Memory B cell (primary cell): ENCODE measurements around the gene SYNE3.
A peak's percentile ranks its signal among the peaks of the same experiment; 100 is the strongest.

Experiments
- ATAC-seq: fragments of 150-1000 bp; cut with Tn5 transposase; 2 replicates; pipeline ENCODE4 v1.10.0; 2021; ENCODE audit warnings: low read depth, mild to moderate bottlenecking, moderate library complexity
- DNase-seq, 2 donors: peaks; one replicate each; pipeline ENCODE4 v3.0.0; 2022; ENCODE audit warnings: low spot score in 2 of 2
- H3K27ac Mint-ChIP-seq: one replicate; pipeline ENCODE4 v1.8.0; 2022; ENCODE audit warnings: mild to moderate bottlenecking, moderate library complexity, mixed read lengths
- H3K27me3 Mint-ChIP-seq: one replicate; pipeline ENCODE4 v1.8.0; 2022; ENCODE audit warnings: mixed read lengths
- H3K36me3 Mint-ChIP-seq: one replicate; pipeline ENCODE4 v1.8.0; 2022; ENCODE audit warnings: mild to moderate bottlenecking, mixed read lengths
- H3K4me1 Mint-ChIP-seq: one replicate; pipeline ENCODE4 v1.8.0; 2022; ENCODE audit warnings: mixed read lengths
- H3K4me3 Mint-ChIP-seq: one replicate; pipeline ENCODE4 v1.8.0; 2022; ENCODE audit warnings: mild to moderate bottlenecking, moderate library complexity, mixed read lengths
- H3K9me3 Mint-ChIP-seq: one replicate; pipeline ENCODE4 v1.8.0; 2022; ENCODE audit warnings: mixed read lengths

The SYNE3 gene

DNA sequence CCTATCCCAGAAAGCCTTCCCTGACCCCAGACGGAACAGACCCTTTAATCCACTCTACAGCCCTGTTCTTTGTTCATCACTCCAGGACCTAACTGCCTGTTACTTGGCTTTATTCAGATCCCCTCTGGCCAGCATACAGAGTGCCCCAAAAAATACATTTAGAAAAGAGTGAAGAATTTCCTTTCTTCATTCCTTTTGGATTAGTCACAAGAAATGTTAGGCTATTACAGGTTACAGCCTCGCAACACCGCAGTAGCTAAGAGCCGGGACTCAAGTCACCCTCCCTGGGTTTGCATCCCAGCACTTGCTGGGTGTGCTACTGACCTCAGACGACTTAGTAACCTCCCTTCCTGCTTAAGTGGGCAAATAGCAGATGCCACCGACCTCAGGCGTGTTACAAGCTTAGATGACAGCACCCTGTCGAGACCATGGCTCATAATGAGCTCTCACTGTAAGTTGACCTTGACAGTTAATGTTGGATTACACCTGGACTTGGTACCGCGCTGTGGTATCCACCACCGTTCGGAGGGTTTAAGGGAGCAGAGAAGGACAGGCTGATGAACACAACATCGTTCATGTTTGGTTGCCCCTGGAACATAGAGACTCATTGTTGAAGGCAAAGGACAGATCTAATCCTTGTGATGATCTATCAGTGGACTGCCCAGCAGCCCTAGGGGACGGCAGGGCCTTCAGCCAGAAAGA, 31.3 kb upstream of the SYNE3 start:
- peaks cover 11% of the 10 kb centered on the region for H3K36me3 Mint-ChIP-seq
- no peaks in the 10 kb centered on the region for H3K27me3 Mint-ChIP-seq
- no peaks in the 10 kb centered on the region for H3K4me1 Mint-ChIP-seq
- no peak overlapping the region for H3K4me3 Mint-ChIP-seq
- H3K9me3 Mint-ChIP-seq, result no peaks in the 10 kb centered on the region
- H3K27ac Mint-ChIP-seq, result no peak overlapping the region
- ATAC-seq (no peak), DNase-seq (no peak)

DNA sequence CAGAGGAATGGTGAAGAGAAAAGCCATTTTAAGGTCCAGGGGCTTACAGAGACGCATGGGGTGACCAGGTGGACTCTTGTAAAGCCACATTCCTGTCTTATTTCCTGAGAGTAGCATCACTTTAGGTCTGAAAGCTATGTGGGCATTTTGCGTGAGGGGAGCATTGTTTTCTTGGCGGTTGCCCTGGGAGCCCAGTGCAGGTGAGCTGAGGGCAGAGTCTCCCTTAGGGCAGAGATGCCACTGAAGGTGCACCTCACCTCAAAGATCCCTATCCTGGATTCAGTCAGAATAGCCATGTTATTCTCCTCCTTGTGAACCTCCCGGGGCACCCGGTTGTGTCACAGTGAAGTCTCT, 30.8 kb upstream of the SYNE3 start:
- ATAC-seq (no peak), DNase-seq (no peak)
- Mint-ChIP-seq H3K27me3 (no peaks in the 10 kb centered on the region), H3K4me1 (no peaks in the 10 kb centered on the region), H3K27ac (no peak overlapping the region), H3K36me3 (peaks cover 11% of the 10 kb centered on the region), H3K9me3 (no peaks in the 10 kb centered on the region), H3K4me3 (no peak overlapping the region)

DNA sequence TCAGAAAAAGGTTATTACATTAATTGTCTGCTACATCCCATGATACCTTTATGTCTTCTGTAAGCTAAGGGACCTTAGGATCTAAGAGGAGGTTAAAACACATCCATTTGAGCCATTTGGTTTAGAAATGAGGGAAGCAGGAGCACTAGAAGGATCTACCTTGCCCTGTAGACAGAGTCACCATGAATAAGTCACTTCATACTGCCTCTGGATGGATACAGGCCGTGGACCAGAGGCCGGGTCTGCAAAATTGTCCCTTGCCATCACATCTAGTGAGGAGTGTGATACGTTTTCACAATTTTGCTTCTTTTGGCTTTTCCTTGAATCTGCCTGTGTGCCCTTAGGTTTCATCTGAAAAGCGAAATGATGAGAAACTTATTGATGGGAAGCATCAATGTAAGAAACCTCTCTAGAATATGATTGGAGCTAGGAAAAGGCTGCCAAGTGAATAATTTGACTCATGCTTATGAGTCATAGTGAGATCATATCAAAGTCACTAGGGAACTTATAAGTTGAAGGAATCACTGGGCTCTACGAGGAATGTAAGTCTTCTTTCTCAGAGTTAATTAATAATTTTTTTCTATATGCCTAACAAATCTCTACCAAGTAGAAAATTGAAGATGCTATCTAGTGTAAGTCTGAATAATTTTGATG, 29.2 kb upstream of the SYNE3 start:
- Mint-ChIP-seq H3K36me3 (peaks cover 4% of the 10 kb centered on the region), H3K27ac (no peak overlapping the region), H3K9me3 (no peaks in the 10 kb centered on the region), H3K4me1 (no peaks in the 10 kb centered on the region), H3K27me3 (no peaks in the 10 kb centered on the region), H3K4me3 (no peak overlapping the region)
- no peak for DNase-seq
- ATAC-seq, result no peak

DNA sequence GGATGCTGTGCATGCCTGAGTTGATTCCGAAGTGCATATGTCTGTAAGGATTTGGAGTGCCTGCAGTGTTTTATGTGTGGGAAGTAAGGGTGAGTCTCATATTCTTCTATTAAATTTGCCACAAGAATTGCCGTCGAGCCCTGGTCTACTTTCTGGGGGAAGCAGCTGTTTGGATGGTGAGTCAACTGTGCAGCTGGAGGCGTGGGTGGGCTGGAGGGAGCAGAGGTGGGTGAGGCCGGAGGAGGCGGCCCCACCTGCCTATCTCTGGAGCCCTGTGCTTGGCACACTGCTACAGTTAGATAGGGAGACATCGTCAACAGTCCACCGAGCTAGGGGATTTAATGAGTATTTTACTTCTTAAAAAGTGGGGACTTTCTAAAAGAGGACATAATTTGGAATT, 28.1 kb upstream of the SYNE3 start:
- Mint-ChIP-seq H3K27me3 (no peaks in the 10 kb centered on the region), H3K9me3 (no peaks in the 10 kb centered on the region), H3K4me3 (no peak overlapping the region), H3K36me3 (peaks cover 3% of the 10 kb centered on the region), H3K27ac (no peak overlapping the region), H3K4me1 (no peaks in the 10 kb centered on the region)
- DNase-seq (no peak), ATAC-seq (no peak)

DNA sequence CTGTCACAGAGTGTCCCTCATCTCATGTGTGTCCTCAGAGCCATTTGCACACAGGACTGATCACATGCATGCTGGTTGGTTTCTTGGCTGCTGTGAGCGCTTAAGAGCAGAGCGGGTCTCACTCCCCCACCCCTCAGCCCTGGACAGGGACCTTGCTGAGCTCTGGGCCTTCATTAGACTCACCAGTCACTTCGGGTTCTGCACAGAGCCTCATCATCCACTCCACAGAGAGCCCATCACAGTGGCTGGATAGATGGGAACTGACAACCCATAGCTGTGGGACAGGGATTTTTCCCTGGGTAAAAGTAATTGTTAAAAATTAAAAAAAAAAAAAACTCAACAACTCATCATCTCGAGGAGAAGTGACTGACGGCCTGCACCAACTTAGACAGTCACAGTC, 26.6 kb upstream of the SYNE3 start:
- no peak overlapping the region for H3K4me3 Mint-ChIP-seq
- no peaks in the 10 kb centered on the region for H3K9me3 Mint-ChIP-seq
- peaks cover 7% of the 10 kb centered on the region for H3K4me1 Mint-ChIP-seq
- H3K36me3 Mint-ChIP-seq, result peaks cover 1% of the 10 kb centered on the region
- H3K27ac Mint-ChIP-seq, result no peak overlapping the region
- DNase-seq (no peak), ATAC-seq (no peak)
- no peaks in the 10 kb centered on the region for H3K27me3 Mint-ChIP-seq

DNA sequence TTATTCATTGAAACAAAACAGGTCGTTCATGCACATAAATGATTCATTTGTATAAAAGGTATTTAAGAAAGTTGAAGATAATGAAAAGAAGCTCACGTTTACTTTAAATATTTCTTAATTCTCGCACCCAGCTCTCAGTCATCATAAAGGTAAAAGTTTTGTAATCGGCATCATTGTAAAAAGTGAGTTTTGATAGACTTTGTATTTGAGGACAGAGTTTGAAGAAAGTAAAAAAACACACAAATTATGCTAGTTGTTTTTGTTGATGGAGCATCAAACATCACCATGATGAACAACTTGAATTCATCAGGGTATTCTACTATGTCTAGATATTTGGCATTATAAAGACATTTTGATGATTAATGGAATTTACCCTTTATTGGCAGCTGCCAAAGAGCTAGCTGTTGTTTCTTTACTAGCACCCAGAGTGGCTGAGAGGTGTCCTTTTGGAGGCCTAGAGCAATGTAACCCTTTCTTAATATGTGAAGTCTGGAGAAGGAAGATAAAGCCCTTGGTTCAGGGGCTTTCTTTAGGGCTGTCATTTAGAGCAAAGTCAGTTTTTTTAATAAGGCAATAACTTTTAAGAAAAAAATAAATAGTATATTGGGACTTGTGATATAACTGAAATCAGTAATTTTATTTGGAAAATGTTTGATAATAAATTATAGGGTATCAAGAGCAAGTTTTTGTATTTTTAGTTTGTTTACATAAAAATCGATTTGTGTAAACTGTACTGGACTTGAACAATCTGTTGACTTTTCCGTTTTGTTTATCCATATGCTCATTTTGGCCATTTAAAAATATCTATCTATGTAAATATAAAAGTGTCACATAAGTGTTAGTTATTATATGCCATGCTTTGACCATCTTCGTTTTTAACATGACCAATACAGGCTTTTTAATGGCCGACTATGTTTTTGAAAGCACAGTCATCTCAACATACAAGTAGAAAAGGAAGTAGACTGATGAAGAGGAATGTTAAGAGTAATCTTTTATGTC, 25.8 kb upstream of the SYNE3 start:
- no peak overlapping the region for H3K4me3 Mint-ChIP-seq
- ATAC-seq (no peak), DNase-seq (no peak)
- no peaks in the 10 kb centered on the region for H3K27me3 Mint-ChIP-seq
- H3K9me3 Mint-ChIP-seq, result no peaks in the 10 kb centered on the region
- H3K36me3 Mint-ChIP-seq, result peaks cover 1% of the 10 kb centered on the region
- H3K27ac Mint-ChIP-seq, result no peak overlapping the region
- peaks cover 11% of the 10 kb centered on the region for H3K4me1 Mint-ChIP-seq

DNA sequence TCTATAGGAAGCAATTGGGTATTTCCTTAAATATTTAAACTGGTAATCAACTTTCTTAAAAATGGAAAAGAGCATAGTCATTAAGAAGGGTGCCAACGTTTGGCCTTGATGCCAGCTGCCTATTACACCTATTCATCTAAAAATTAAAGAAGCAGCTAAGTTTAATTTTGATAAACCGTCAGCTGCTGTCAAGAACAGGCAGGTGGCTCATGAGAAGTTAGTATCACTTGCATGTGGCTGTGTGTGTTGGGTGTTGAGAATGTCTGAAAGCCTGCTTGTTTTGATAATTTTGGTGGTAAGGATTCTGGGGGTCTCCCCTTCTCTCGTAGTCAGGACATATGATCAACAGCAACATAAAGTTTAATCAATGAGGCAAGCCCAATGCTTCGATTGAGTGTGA, 24.9 kb upstream of the SYNE3 start:
- H3K36me3 Mint-ChIP-seq, result peaks cover 1% of the 10 kb centered on the region
- DNase-seq, result no peak
- peaks cover 11% of the 10 kb centered on the region for H3K4me1 Mint-ChIP-seq
- no peaks in the 10 kb centered on the region for H3K9me3 Mint-ChIP-seq
- no peaks in the 10 kb centered on the region for H3K27me3 Mint-ChIP-seq
- ATAC-seq, result no peak
- no peak overlapping the region for H3K27ac Mint-ChIP-seq
- H3K4me3 Mint-ChIP-seq, result no peak overlapping the region

DNA sequence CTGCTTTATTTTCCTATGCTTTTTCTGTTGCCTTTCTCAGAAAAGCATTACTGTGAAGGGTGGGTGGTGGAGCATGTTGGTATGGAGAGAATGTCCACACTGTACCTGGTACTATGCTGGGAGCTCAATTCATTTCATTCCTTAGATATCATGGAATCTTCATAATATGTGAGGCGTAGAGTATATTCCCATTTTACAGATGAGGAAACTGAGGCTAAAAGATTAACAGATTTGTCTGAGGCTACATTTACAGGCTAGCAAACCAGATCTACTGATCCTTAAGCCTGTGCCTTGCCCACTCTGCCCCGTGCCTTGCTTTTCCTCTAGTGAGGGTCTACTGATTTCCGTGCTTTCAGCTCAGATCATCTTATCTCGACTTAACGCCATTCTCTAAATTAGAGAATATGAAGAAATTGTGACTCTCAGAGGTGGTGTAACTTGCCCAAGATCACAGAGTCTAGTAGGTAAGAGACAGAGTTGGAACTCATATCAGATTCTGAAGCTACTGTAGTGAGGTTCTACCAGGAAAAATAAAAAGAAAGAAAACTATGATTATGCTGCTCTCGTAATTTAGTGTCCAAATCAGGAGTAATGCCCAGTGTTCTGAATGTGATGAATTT, 23.9 kb upstream of the SYNE3 start:
- Mint-ChIP-seq H3K9me3 (no peaks in the 10 kb centered on the region), H3K36me3 (peaks cover 1% of the 10 kb centered on the region), H3K4me1 (peaks cover 18% of the 10 kb centered on the region), H3K4me3 (no peak overlapping the region), H3K27ac (no peak overlapping the region), H3K27me3 (no peaks in the 10 kb centered on the region)
- no peak for ATAC-seq
- no peak for DNase-seq

DNA sequence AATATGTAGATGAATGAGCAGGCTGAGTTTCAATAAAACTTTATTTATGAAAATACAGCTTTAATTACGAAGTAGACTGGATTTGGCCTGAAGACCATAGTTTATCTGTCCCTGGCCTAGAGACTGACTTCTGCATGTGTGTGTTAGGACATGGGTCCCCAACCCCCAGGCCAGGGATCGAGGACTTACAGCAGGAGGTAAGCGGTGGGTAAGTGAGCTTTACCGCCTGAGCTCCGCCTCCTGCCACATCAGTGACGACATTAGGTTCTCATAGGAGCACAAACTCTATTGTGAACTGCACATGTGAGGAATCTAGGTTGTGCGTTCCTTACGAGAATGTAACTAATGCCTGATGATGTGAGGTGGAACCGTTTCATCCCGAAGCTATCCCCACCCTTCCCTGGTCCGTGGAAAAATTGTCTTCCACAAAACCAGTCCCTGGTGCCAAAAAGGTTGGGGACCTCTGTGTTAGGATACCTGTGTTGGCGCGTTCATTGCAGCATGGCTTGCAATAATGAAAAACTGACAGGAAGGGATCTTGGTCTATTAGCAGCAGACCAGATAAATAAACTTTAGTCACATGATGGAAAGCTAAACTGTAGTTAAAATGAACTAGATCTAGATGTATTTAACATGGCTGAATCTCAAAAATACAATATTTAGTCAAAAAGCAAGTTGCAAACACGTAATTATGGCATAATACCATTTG, 22.5 kb upstream of the SYNE3 start:
- Mint-ChIP-seq H3K9me3 (no peaks in the 10 kb centered on the region), H3K36me3 (peaks cover 1% of the 10 kb centered on the region), H3K27me3 (no peaks in the 10 kb centered on the region), H3K27ac (no peak overlapping the region), H3K4me3 (no peak overlapping the region), H3K4me1 (peaks cover 18% of the 10 kb centered on the region)
- no peak for DNase-seq
- ATAC-seq, result no peak

DNA sequence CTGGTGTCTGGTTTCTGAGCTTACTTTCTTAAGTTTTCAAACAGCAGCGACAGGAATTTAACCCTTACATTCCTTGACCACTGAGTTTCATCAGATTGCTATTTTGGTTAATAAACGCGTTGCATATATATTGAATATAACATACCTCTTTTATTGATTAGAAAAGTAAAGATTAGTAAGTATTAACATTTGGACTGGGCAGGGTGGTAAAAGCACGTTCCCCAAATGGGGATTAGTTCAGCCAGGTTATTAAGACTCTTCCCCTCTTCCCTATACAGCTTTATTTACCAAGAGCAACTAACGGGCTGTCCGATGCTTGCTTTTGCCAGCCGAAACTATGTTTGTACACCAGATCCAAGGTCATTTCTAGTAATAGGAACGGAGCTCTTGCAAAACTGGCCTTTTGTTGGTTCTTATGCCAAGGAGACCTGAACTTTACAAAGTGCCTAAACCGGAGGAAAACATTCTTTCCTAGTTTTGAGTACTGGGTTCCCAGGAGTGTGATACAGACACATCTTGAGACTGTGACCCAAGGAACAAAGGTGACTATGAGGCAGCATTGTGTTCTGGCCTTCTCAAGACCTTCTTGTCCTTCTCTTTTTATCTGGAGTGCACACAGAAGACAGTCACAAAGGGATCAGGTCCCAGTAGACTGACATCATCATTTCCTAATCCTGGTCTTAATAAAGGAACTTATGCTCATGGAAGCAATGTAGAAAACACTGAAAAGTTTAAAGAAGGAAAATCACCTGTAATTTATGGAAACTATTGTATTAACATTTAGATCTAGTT, 21.0 kb upstream of the SYNE3 start:
- DNase-seq (no peak), ATAC-seq (no peak)
- H3K27me3 Mint-ChIP-seq, result no peaks in the 10 kb centered on the region
- peaks cover 27% of the 10 kb centered on the region for H3K4me1 Mint-ChIP-seq
- no peaks in the 10 kb centered on the region for H3K9me3 Mint-ChIP-seq
- H3K4me3 Mint-ChIP-seq, result no peak overlapping the region
- peaks cover 1% of the 10 kb centered on the region for H3K36me3 Mint-ChIP-seq
- H3K27ac Mint-ChIP-seq, result no peak overlapping the region

DNA sequence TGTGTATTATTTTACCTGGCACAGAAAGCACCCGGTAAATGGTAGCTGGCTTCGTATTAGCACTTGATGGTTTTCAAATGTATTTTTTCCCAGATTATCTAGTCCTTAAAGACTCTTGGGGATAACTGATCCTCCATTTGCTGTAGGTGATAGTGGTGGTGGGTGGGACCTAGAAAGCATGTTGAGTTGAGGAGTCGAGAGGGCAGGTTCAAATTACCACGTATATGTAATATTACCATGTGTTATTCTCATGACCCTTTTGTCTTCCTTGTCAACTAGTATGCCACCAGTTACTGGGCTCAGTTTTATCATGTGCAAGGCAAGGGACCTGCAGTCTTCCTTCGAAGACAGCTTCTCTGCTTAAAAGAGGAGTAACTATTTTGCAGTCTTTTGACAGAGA, 20.2 kb upstream of the SYNE3 start:
- no peak for DNase-seq
- H3K36me3 Mint-ChIP-seq, result peaks cover 1% of the 10 kb centered on the region

DNA sequence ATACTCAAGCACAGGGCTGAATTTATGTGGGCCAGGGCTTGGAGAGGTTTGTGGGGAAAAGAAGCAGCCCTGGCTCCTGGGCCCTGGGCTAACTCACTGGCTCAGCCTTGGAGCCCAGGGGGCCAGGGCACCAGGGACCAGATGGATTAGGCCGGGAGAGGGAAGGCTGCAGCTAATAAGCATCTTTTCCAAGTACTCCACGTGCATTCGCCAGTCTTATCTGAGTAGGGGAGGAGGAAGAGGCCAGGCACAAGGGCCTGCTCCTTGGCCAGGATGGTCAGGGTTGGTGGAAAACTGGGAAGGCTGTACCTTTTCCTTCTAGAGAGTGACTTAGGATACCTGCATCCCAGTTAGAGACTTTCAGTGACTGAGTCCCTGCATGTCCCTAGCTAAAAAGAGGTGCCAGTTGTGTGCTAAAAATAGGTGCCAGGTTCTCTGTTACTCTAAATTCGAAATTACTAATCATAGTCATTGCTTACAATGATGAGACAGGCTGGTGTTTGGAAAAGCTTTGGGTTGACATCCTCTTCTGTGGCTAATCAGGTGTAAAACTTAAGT, 19.7 kb upstream of the SYNE3 start:
- Mint-ChIP-seq H3K9me3 (no peaks in the 10 kb centered on the region), H3K4me1 (peaks cover 39% of the 10 kb centered on the region), H3K27ac (no peak overlapping the region), H3K36me3 (peaks cover 3% of the 10 kb centered on the region), H3K27me3 (no peaks in the 10 kb centered on the region), H3K4me3 (peak overlapping the region; percentile 85)
- DNase-seq (no peak), ATAC-seq (no peak)

More for the DNA sequence above, 20.2 kb upstream of the SYNE3 start:
- Mint-ChIP-seq H3K27ac (no peak overlapping the region), H3K9me3 (no peaks in the 10 kb centered on the region), H3K4me3 (no peak overlapping the region), H3K4me1 (peaks cover 34% of the 10 kb centered on the region), H3K27me3 (no peaks in the 10 kb centered on the region)
- ATAC-seq, result no peak
